Chondrocyte (in vitro differentiated cells): Measurements from ENCODE around the gene NIT2. TPM values are rescaled to one million over a fixed set of nuclear protein-coding genes. Genes with fewer than 3 reads are reported as not detected.

Experiments
- DNase-seq: peaks from one replicate; pipeline ENCODE4 v3.0.0; 2021; ENCODE audit warnings: mixed read lengths, low spot score
- H3K27ac Mint-ChIP-seq: one replicate; pipeline ENCODE4 v1.8.0; 2021; ENCODE audit warnings: mild to moderate bottlenecking, moderate library complexity, mixed read lengths; ENCODE audit not compliant: unreplicated experiment
- H3K27me3 Mint-ChIP-seq: 2 replicates; pipeline ENCODE4 v1.8.0; 2021; ENCODE audit warnings: low read depth, mixed read lengths
- H3K36me3 Mint-ChIP-seq: 2 replicates; pipeline ENCODE4 v1.8.0; 2021; ENCODE audit warnings: low read depth, mixed read lengths
- H3K4me1 Mint-ChIP-seq: 2 replicates; pipeline ENCODE4 v1.8.0; 2021; ENCODE audit warnings: low read depth, mild to moderate bottlenecking, mixed read lengths
- H3K4me3 Mint-ChIP-seq: one replicate; pipeline ENCODE4 v1.8.0; 2021; ENCODE audit warnings: mild to moderate bottlenecking, moderate library complexity, mixed read lengths; ENCODE audit not compliant: unreplicated experiment
- H3K9me3 Mint-ChIP-seq: 2 replicates; pipeline ENCODE4 v1.8.0; 2021; ENCODE audit warnings: low read depth, mixed read lengths
- CTCF ChIP-seq: fragments of 200-600 bp; sonication (generic); IDR thresholded peaks from 2 replicates; pipeline ENCODE4 v1.5.0; 2021; ENCODE audit warnings: antibody characterized with exemption, mild to moderate bottlenecking, moderate library complexity
- total RNA-seq: library from RNA; stranded (reverse); gene quantifications from 3 replicates; pipeline ENCODE4 v1.2.1, GENCODE V29; 2021

NIT2 gene
- total RNA-seq, 1 donor from 2014 or later: 46.6 TPM

DNA sequence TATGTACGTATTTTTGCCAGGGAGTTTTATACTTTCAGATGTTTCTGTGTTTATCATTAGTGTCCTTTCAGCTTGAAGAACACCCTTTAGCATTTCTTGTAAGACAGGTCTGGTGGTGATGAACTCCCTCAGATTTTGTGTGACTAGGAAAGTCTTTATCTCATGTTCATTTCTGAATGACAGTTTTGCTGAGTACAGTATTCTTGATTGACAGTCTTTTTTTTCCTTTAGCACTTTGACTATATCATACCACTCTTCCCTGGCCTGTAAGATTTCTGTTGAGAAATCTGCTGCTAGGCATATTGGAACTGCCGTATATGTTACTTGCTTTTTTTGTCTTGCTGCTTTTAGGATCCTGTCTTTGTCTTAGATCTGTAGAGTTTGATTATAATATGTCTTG is 72.6 kb downstream of the NIT2 start:
- no peak overlapping the region for H3K27ac Mint-ChIP-seq
- H3K36me3 Mint-ChIP-seq: peaks cover 11% of the 10 kb centered on the region
- no peak overlapping the region for H3K4me3 Mint-ChIP-seq
- DNase-seq: no peak
- H3K9me3 Mint-ChIP-seq: peaks cover 17% of the 10 kb centered on the region
- H3K4me1 Mint-ChIP-seq: peaks cover 31% of the 10 kb centered on the region
- no peaks in the 10 kb centered on the region for H3K27me3 Mint-ChIP-seq
- no peak for TF ChIP-seq CTCF

DNA sequence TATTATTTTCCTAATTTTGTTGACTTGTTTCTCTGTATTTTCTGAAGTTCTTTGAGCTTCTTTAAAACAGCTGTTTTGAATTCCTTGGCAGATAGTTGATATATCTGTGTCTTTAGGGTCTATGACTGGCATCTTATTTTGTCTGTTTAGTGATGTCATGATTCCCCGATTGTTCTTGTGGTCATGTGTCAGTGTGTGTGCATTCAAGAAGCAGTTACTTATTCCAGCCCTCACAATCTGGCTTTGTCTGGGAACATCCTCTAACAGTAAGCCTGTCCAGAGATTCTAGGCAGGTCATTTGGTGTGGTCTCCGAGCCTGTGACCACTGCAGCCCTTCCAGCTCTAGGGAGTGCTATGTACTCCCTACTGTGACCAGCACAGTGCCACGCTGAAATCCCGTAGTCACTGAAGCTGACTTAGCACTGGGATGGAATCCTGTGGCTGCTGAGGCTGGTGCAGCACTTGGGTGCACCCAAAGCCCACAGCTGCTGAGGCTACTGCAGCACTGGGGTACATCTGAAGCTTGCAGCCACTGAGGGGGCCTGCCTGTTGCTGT is 73.5 kb downstream of the NIT2 start:
- Mint-ChIP-seq H3K4me3 (no peak overlapping the region), H3K9me3 (peaks cover 17% of the 10 kb centered on the region), H3K27ac (no peak overlapping the region), H3K27me3 (no peaks in the 10 kb centered on the region), H3K36me3 (peaks cover 11% of the 10 kb centered on the region), H3K4me1 (peaks cover 22% of the 10 kb centered on the region)
- no peak for TF ChIP-seq CTCF
- DNase-seq: no peak

Other genes starting within 250 kb of the NIT2 start
- 61.9 to 122 TPM (median 119 TPM) in 3 replicates for gene FILIP1L, start 220.3 kb upstream of the NIT2 start, total RNA-seq
- 43.5 to 47.2 TPM (median 46.6 TPM) in 3 replicates for gene TBC1D23, start 73.8 kb upstream of the NIT2 start, total RNA-seq
- gene TOMM70, start 66.3 kb downstream of the NIT2 start, total RNA-seq: 33.9 to 43.3 TPM (median 34.9 TPM) in 3 replicates
- gene LNP1, start 66.8 kb downstream of the NIT2 start, total RNA-seq: 1.0 to 2.2 TPM (median 1.5 TPM) in 3 replicates
- 69.1 to 72.3 TPM (median 71.4 TPM) in 3 replicates for gene TMEM45A, start 157.9 kb downstream of the NIT2 start, total RNA-seq